COLO668 (cell line): ENCODE measurements around the gene COPS6.

ENCODE experiments used
- DNase-seq: peaks from one replicate; lab custom pipeline; 2025; ENCODE audit not compliant: unreplicated experiment; lab: John Stamatoyannopoulos, UW

The COPS6 gene

GRCh38 chr7:100126239-100126930, 37.6 kb downstream of the COPS6 start:
- no peak for DNase-seq

GRCh38 chr7:100126931-100127865, 38.4 kb downstream of the COPS6 start, which contains the start of gene MBLAC1:
TSS of gene MBLAC1 (plus strand) at chr7:100126967. CDS start at chr7:100127396, 429 bp downstream.
- DNase-seq: peak; percentile 92

- DNase-seq: peak; percentile 24
Observed at GRCh38 chr7:100127866-100128636, 39.3 kb downstream of the COPS6 start.

- no peak for DNase-seq
Observed at GRCh38 chr7:100128637-100128963, 39.8 kb downstream of the COPS6 start.

GRCh38 chr7:100130220-100130607, 41.4 kb downstream of the COPS6 start:
- peak; percentile 46 for DNase-seq

- peak; percentile 81 for DNase-seq
Observed at GRCh38 chr7:100130608-100131453, 42.1 kb downstream of the COPS6 start.

GRCh38 chr7:100132126-100132525, 43.4 kb downstream of the COPS6 start:
- DNase-seq: no peak

- peak; percentile 63 for DNase-seq
Observed at GRCh38 chr7:100132697-100133151, 44.0 kb downstream of the COPS6 start.

- DNase-seq: peak; percentile 32
Observed at GRCh38 chr7:100137851-100138760, 49.3 kb downstream of the COPS6 start.

- DNase-seq: no peak
Observed at GRCh38 chr7:100141555-100141949, 52.8 kb downstream of the COPS6 start.
